GM18505 (cell line): ENCODE results near the gene LMX1A.

Experiments
- ATAC-seq: cut with Tn5 transposase; IDR thresholded peaks from one replicate; pipeline ENCODE4 v1.9.1; 2021; ENCODE audit not compliant: unreplicated experiment
- POLR2A ChIP-seq: IDR thresholded peaks from 4 replicates; pipeline ENCODE4 v1.6.1; 2011; ENCODE audit warnings: borderline replicate concordance; ENCODE audit not compliant: insufficient read depth, insufficient read length; ENCODE audit errors: extremely low read depth

LMX1A gene

DNA sequence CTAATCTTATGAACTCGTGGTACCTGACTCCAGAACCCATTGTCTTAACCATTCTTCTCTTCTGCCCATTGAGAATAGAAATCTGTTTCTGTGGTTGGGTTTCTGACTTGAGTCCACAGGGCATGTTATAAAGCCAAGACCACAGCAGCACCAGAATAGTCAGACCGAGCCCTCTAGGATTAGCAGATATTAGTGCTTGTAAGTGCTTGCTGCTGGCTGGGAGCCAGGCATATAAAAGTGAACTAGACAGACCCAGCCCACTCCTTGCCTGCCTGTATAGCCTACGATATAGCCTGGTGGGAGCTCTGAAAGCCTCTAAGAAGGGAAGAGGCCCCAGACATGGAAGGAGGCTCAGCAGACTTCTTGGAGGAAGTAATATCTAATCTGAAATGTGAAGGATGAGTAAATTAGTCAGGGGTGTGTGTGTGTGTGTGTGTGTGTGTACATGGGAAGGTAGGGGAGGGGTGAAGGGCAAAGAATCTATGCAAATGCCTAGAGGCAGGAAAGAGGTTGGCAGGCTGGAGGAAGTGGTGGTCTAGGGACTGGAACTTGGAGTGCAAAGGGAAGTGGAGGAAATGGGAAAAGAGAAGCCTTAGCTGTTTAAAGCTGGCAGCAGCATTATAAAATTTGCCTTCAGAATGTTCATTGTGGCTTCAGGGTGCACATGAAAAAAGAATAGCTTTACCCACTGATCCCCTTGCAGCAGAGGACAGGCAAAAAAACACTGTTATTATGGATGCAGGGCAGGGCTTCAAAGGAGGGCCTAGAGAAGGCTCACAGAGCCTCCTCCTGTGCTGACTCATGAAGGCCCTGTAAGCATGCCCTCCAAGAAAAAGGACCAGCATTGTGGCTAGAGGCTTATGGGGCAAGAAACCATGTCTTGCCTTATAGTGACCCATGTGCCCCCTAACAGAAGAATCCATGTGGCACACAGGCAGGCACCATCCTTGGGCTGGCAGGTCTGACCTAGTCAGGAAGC, 169.2 kb downstream of the LMX1A start:
- no peak for TF ChIP-seq POLR2A
- ATAC-seq: no peak

- no peak for ATAC-seq
Measured at GRCh38 chr1:165185161-165185889, 171.2 kb downstream of the LMX1A start.

GRCh38 chr1:165182975-165183374, 173.5 kb downstream of the LMX1A start:
- no peak for ATAC-seq
- no peak for TF ChIP-seq POLR2A

More at GRCh38 chr1:165185161-165185889, 171.2 kb downstream of the LMX1A start:
- no peak for TF ChIP-seq POLR2A

GRCh38 chr1:165179306-165179705, 177.2 kb downstream of the LMX1A start:
- TF ChIP-seq POLR2A: no peak
- no peak for ATAC-seq

- TF ChIP-seq POLR2A: no peak
- no peak for ATAC-seq
Measured at GRCh38 chr1:165174491-165174890, 182.0 kb downstream of the LMX1A start.

DNA sequence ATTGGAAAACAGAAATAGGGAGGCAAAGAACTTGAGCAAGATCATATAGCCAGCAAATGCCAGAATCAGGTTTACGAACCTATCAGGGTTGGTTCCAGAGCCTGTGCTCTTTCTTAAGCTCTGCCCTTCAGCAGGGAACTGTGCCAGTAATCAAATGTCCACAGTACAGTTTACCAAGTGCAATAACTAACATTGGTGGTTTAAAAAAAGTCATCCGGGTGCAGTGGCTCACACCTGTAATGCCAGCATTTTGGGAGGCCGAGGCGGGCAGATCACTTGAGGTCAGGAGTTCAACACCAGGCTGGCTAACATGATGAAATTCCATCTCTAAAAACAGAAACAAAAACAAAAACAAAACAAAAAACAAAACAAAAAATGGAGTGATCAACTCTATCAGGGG, 182.7 kb downstream of the LMX1A start:
- no peak for ATAC-seq
- no peak for TF ChIP-seq POLR2A

- ATAC-seq: no peak
- no peak for TF ChIP-seq POLR2A
Measured at GRCh38 chr1:165173409-165173808, 183.1 kb downstream of the LMX1A start.

GRCh38 chr1:165172666-165173065, 183.8 kb downstream of the LMX1A start:
- no peak for TF ChIP-seq POLR2A

DNA sequence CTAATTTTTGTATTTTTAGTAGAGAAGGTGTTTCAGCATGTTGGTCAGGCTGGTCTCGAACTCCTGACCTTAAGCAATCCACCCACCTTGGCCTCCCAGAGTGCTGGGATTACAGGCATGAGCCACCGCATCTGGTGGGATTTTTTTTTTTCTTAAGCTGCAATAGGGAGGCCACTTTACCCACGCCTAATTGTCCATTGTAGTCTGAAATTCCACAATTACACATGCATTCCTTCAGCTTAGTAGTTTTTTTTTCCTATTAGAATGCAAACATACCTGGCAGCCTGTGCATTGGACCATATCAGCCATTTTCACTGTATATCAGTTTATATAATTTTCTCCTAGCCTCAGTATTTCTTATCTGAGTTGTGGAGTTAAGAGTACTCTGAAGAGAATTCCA, 186.8 kb downstream of the LMX1A start:
- ATAC-seq: no peak

More at GRCh38 chr1:165172666-165173065, 183.8 kb downstream of the LMX1A start:
- ATAC-seq: no peak

GRCh38 chr1:165169028-165169427, 187.5 kb downstream of the LMX1A start:
- no peak for ATAC-seq
- no peak for TF ChIP-seq POLR2A

More for the DNA sequence above, 186.8 kb downstream of the LMX1A start:
- TF ChIP-seq POLR2A: no peak

GRCh38 chr1:165168467-165168866, 188.0 kb downstream of the LMX1A start:
- no peak for TF ChIP-seq POLR2A
- ATAC-seq: no peak

GRCh38 chr1:165162671-165163241, 193.8 kb downstream of the LMX1A start:
- no peak for TF ChIP-seq POLR2A
- ATAC-seq: no peak

GRCh38 chr1:165161130-165161529, 195.4 kb downstream of the LMX1A start:
- no peak for ATAC-seq

More at GRCh38 chr1:165161130-165161529, 195.4 kb downstream of the LMX1A start:
- TF ChIP-seq POLR2A: no peak
